ENCODE results near the gene PTPRF. TPM values are rescaled to one million over a fixed set of nuclear protein-coding genes. Genes with fewer than 3 reads are reported as not detected.

PTPRF gene
- total RNA-seq, 1 donor from 2014 or later, result 71.1 TPM

- no peak overlapping the region for H2AFZ ChIP-seq (replicated peaks)
- TF ChIP-seq EZH2 (IDR thresholded peaks at IDR 0.05) (no peak), CTCF (IDR thresholded peaks at IDR 0.05) (no peak), EZH2phosphoT487 (IDR thresholded peaks at IDR 0.05) (no peak)
- H3K79me2 ChIP-seq (ENCODE audit: low read depth), result no peaks in the 10 kb centered on the region
- Mint-ChIP-seq H3K4me3 (no peak overlapping the region), H3K27me3 (ENCODE audit: insufficient read depth, low read depth) (no peaks in the 10 kb centered on the region), H3K4me1 (peaks cover under 1% of the 10 kb centered on the region), H3K27ac (no peak overlapping the region), H3K36me3 (peaks cover 16% of the 10 kb centered on the region), H3K9me3 (no peaks in the 10 kb centered on the region)
- H3K4me3 ChIP-seq, result no peak overlapping the region
- DNase-seq (ENCODE audit: low spot score), result no peak
- no peaks in the 10 kb centered on the region for H3K36me3 ChIP-seq
- H3K27ac ChIP-seq, result no peak overlapping the region
- H3K4me2 ChIP-seq, result no peak overlapping the region
- H3K9me3 ChIP-seq (ENCODE audit: low read depth), result no peaks in the 10 kb centered on the region
- H3F3A ChIP-seq (ENCODE audit: low read depth), result no peaks in the 10 kb centered on the region
- peaks cover 33% of the 10 kb centered on the region for H4K20me1 ChIP-seq (ENCODE audit: low read depth)
- H3K27me3 ChIP-seq, result no peaks in the 10 kb centered on the region
- H3K9ac ChIP-seq, result no peak overlapping the region
- H3K4me1 ChIP-seq, result no peaks in the 10 kb centered on the region
These were observed 56.3 kb downstream of the PTPRF start for GRCh38 chr1:43587001-43587400.

GRCh38 chr1:43587594-43587993 is 56.9 kb downstream of the PTPRF start:
- Mint-ChIP-seq H3K4me3 (no peak overlapping the region), H3K4me1 (no peaks in the 10 kb centered on the region), H3K9me3 (no peaks in the 10 kb centered on the region), H3K27ac (no peak overlapping the region), H3K27me3 (ENCODE audit: insufficient read depth, low read depth) (no peaks in the 10 kb centered on the region), H3K36me3 (peaks cover 14% of the 10 kb centered on the region)
- no peaks in the 10 kb centered on the region for H3K9me3 ChIP-seq (ENCODE audit: low read depth)
- no peaks in the 10 kb centered on the region for H3K36me3 ChIP-seq
- H3F3A ChIP-seq (ENCODE audit: low read depth), result no peaks in the 10 kb centered on the region
- H3K4me3 ChIP-seq, result no peak overlapping the region
- no peak overlapping the region for H2AFZ ChIP-seq (replicated peaks)
- H3K9ac ChIP-seq, result no peak overlapping the region
- H3K27me3 ChIP-seq, result no peaks in the 10 kb centered on the region
- H4K20me1 ChIP-seq (ENCODE audit: low read depth), result peaks cover 33% of the 10 kb centered on the region
- no peaks in the 10 kb centered on the region for H3K79me2 ChIP-seq (ENCODE audit: low read depth)
- no peak overlapping the region for H3K27ac ChIP-seq
- no peak overlapping the region for H3K4me2 ChIP-seq
- no peaks in the 10 kb centered on the region for H3K4me1 ChIP-seq
- no peak for TF ChIP-seq EZH2phosphoT487 (IDR thresholded peaks at IDR 0.05)
- no peak for TF ChIP-seq EZH2 (IDR thresholded peaks at IDR 0.05)
- no peak for TF ChIP-seq CTCF (IDR thresholded peaks at IDR 0.05)
- no peak for DNase-seq (ENCODE audit: low spot score)

- H3K36me3 Mint-ChIP-seq, result peaks cover 21% of the 10 kb centered on the region
- H3K27me3 ChIP-seq, result no peaks in the 10 kb centered on the region
- no peaks in the 10 kb centered on the region for H3K27me3 Mint-ChIP-seq (ENCODE audit: insufficient read depth, low read depth)
- no peaks in the 10 kb centered on the region for H3K9me3 Mint-ChIP-seq
- H3K27ac Mint-ChIP-seq, result no peak overlapping the region
- no peaks in the 10 kb centered on the region for H3K4me1 Mint-ChIP-seq
- no peak overlapping the region for H2AFZ ChIP-seq (replicated peaks)
- no peaks in the 10 kb centered on the region for H3K36me3 ChIP-seq
- TF ChIP-seq EZH2 (IDR thresholded peaks at IDR 0.05) (no peak), CTCF (IDR thresholded peaks at IDR 0.05) (no peak), EZH2phosphoT487 (IDR thresholded peaks at IDR 0.05) (no peak)
- no peaks in the 10 kb centered on the region for H3K4me1 ChIP-seq
- H3K4me3 ChIP-seq, result no peak overlapping the region
- H3K4me2 ChIP-seq, result no peak overlapping the region
- no peaks in the 10 kb centered on the region for H3K79me2 ChIP-seq (ENCODE audit: low read depth)
- no peaks in the 10 kb centered on the region for H3F3A ChIP-seq (ENCODE audit: low read depth)
- no peaks in the 10 kb centered on the region for H3K9me3 ChIP-seq (ENCODE audit: low read depth)
- H4K20me1 ChIP-seq (ENCODE audit: low read depth), result peaks cover 31% of the 10 kb centered on the region
- no peak overlapping the region for H3K4me3 Mint-ChIP-seq
- no peak for DNase-seq (ENCODE audit: low spot score)
- H3K9ac ChIP-seq, result no peak overlapping the region
- no peak overlapping the region for H3K27ac ChIP-seq
These were observed 57.9 kb downstream of the PTPRF start for GRCh38 chr1:43588592-43588991.
